ENCODE results near the gene LRRC4C.

DNA sequence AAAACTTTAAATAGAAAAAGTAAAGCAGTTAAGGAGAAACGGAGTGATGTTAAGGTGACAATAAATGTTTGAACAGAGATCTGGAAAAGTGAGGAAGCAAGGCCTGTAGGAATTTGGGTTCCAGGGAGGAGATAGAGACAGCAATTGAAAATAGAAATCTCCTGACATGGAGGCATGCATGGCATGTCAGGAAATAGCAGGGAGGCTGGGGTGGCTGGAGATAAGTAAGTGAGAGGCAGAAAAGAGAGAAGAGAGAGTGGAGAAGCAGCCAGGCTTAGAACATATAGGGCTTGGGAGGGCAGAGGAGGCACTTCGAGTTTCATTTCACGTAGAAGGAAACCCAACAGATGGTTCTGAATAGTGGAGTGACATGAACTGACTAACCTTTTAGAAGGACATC lies 185.5 kb downstream of the LRRC4C start:
- TF ChIP-seq, protein P1, sequence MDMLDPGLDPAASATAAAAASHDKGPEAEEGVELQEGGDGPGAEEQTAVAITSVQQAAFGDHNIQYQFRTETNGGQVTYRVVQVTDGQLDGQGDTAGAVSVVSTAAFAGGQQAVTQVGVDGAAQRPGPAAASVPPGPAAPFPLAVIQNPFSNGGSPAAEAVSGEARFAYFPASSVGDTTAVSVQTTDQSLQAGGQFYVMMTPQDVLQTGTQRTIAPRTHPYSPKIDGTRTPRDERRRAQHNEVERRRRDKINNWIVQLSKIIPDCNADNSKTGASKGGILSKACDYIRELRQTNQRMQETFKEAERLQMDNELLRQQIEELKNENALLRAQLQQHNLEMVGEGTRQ (CRISPR knock-in tag; IDR thresholded peaks at IDR 0.05), result no peak
- TF ChIP-seq KAT7 (CRISPR knock-in tag; IDR thresholded peaks at IDR 0.05; ENCODE audit: borderline replicate concordance), result no peak
- TF ChIP-seq ZBTB21 (CRISPR knock-in tag; IDR thresholded peaks at IDR 0.05; ENCODE audit: borderline replicate concordance), result no peak
